Measurements from ENCODE around the gene FCHSD2. TPM values are rescaled to one million over a fixed set of nuclear protein-coding genes. Genes with fewer than 3 reads are reported as not detected.

The FCHSD2 gene
- total and polyA plus RNA-seq, 4 donors, result 7.6 to 18.7 (median 9.9) TPM

- Histone ChIP-seq H3K36me3 (ENCODE audit: control insufficient read depth in 4 of 4, insufficient read depth in 3 of 4, low read depth in 1 of 4, low read length in 3 of 4) (peaks cover 0 to 17% (median 3%) of the 10 kb centered on the region in 4 donors), H3K4me1 (ENCODE audit: control insufficient read depth in 4 of 4, insufficient read depth in 4 of 4, low read length in 3 of 4) (peaks cover 8 to 34% (median 26%) of the 10 kb centered on the region in 4 donors), H3K9ac (ENCODE audit: low read depth in 1 of 2, low read length in 2 of 2) (peak overlapping the region in 1 of 2 donors; percentile 45), H3K27ac (ENCODE audit: low read depth in 1 of 2, low read length in 2 of 2) (peak overlapping the region in 1 of 2 donors; percentile 21), H3K4me3 (ENCODE audit: low read depth in 1 of 3, low read length in 3 of 3) (no peak overlapping the region), H3K9me3 (ENCODE audit: control insufficient read depth in 4 of 4, low read length in 3 of 4) (no peaks in the 10 kb centered on the region), H3K27me3 (ENCODE audit: control insufficient read depth in 4 of 4, insufficient read depth in 4 of 4, low read length in 3 of 4) (no peaks in the 10 kb centered on the region)
- WGBS, result 80% methylated on average over 7 of the region's 7 CpGs
- TF ChIP-seq ATF3 (IDR thresholded peaks at IDR 0.05) (no peak), MAX (IDR thresholded peaks at IDR 0.05) (no peak), EGR1 (IDR thresholded peaks at IDR 0.05; ENCODE audit: low read depth in 2 of 2) (no peak), NR2F2 (IDR thresholded peaks at IDR 0.05) (no peak)
- no peak for DNase-seq (ENCODE audit: low spot score)
Observed at GRCh38 chr11:72816404-72816990, 325.6 kb downstream of the FCHSD2 start.

- Histone ChIP-seq H3K4me1 (ENCODE audit: control insufficient read depth in 4 of 4, insufficient read depth in 4 of 4, low read length in 3 of 4) (peaks cover 6 to 28% (median 21%) of the 10 kb centered on the region in 4 donors), H3K4me3 (ENCODE audit: low read depth in 1 of 3, low read length in 3 of 3) (peak overlapping the region; percentile 45 to 81 (median 71)), H3K9me3 (ENCODE audit: control insufficient read depth in 4 of 4, low read length in 3 of 4) (no peaks in the 10 kb centered on the region), H3K27me3 (ENCODE audit: control insufficient read depth in 4 of 4, insufficient read depth in 4 of 4, low read length in 3 of 4) (no peaks in the 10 kb centered on the region), H3K27ac (ENCODE audit: low read depth in 1 of 2, low read length in 2 of 2) (peak overlapping the region; percentile 89 to 95), H3K9ac (ENCODE audit: low read depth in 1 of 2, low read length in 2 of 2) (peak overlapping the region in 1 of 2 donors; percentile 61), H3K36me3 (ENCODE audit: control insufficient read depth in 4 of 4, insufficient read depth in 3 of 4, low read depth in 1 of 4, low read length in 3 of 4) (peaks cover 0 to 17% (median 3%) of the 10 kb centered on the region in 4 donors)
- TF ChIP-seq CTCF (IDR thresholded peaks at IDR 0.05; ENCODE audit: low read depth, low read length, missing input control) (peak; percentile 7), ATF3 (IDR thresholded peaks at IDR 0.05) (no peak)
- no peak for DNase-seq (ENCODE audit: low spot score)
- 33% methylated on average over 13 of the region's 13 CpGs for WGBS
Observed at GRCh38 chr11:72815110-72815618, 327.0 kb downstream of the FCHSD2 start.

- peak within 1 kb of the TSS; percentile 71 to 81 (median 74) for H3K4me3 ChIP-seq (ENCODE audit: low read depth in 1 of 3, low read length in 3 of 3)
- DNase-seq (ENCODE audit: low spot score), result no peak
- no peaks in the 10 kb centered on the region for H3K9me3 ChIP-seq (ENCODE audit: control insufficient read depth in 4 of 4, low read length in 3 of 4)
- H3K27me3 ChIP-seq (ENCODE audit: control insufficient read depth in 4 of 4, insufficient read depth in 4 of 4, low read length in 3 of 4), result no peaks in the 10 kb centered on the region
- peak within 1 kb of the TSS; percentile 61 to 63 for H3K9ac ChIP-seq (ENCODE audit: low read depth in 1 of 2, low read length in 2 of 2)
- H3K27ac ChIP-seq (ENCODE audit: low read depth in 1 of 2, low read length in 2 of 2), result peak within 1 kb of the TSS; percentile 89 to 95
- under 1% methylated on average over 75 of the region's 75 CpGs for WGBS
- H3K36me3 ChIP-seq (ENCODE audit: control insufficient read depth in 4 of 4, insufficient read depth in 3 of 4, low read depth in 1 of 4, low read length in 3 of 4), result peaks cover 0 to 17% (median 3%) of the 10 kb centered on the region in 4 donors
- peaks cover 6 to 28% (median 21%) of the 10 kb centered on the region in 4 donors for H3K4me1 ChIP-seq (ENCODE audit: control insufficient read depth in 4 of 4, insufficient read depth in 4 of 4, low read length in 3 of 4)
- TF ChIP-seq YY1 (IDR thresholded peaks at IDR 0.05), result peak; percentile 66
- TF ChIP-seq REST (IDR thresholded peaks at IDR 0.05), result peak; percentile 10
- no peak for TF ChIP-seq TAF1 (conservative IDR thresholded peaks at IDR 0.05)
- TF ChIP-seq CTCF (IDR thresholded peaks at IDR 0.05; ENCODE audit: low read depth, low read length, missing input control), result peak; percentile 31
Observed at GRCh38 chr11:72814286-72815109, 327.6 kb downstream of the FCHSD2 start, which contains the start of gene ATG16L2. Gene ATG16L2, plus strand, starts transcription at chr11:72814411. Its CDS starts 35 bp downstream, at chr11:72814446.

Data from liver (tissue), 9 donors.